Ovary (tissue), 9 donors: ENCODE data around the gene CPA1. TPM values are rescaled to one million over a fixed set of nuclear protein-coding genes. Genes with fewer than 3 reads are reported as not detected.

ENCODE experiments used
- DNase-seq, 5 donors: peaks; one replicate each; pipeline ENCODE4 v3.0.0-alpha.2; 2019 to 2020
- H3K27ac ChIP-seq, 2 donors: fragments of 200-600 bp; one replicate each; pipeline versions ENCODE4 v1.5.1 to v1.8.0; 2019 to 2022
- H3K27me3 ChIP-seq: fragments of 200-600 bp; one replicate; pipeline ENCODE4 v1.8.0; 2022
- H3K36me3 ChIP-seq: fragments of 200-600 bp; sonication (generic); one replicate; pipeline ENCODE4 v1.5.1; 2019
- H3K4me1 ChIP-seq: one replicate; pipeline ENCODE4 v1.8.1; 2013; ENCODE audit warnings: mild to moderate bottlenecking, moderate library complexity; ENCODE audit not compliant: insufficient read depth
- H3K4me3 ChIP-seq: fragments of 200-600 bp; sonication (generic); one replicate; pipeline ENCODE4 v1.5.1; 2017
- H3K9me3 ChIP-seq, 2 donors: fragments of 200-600 bp in 1 of 2; sonication (generic) in 1 of 2; one replicate each; pipeline versions ENCODE4 v1.5.1 to v1.8.1; 2013 to 2019; ENCODE audit warnings: mild to moderate bottlenecking in 1 of 2, moderate library complexity in 1 of 2
- EP300 ChIP-seq: sonication (generic); formaldehyde crosslinking; IDR thresholded peaks from one replicate; pipeline ENCODE4 v1.6.1; 2017; ENCODE audit warnings: antibody characterized with exemption
- POLR2A ChIP-seq: fragments of 450-650 bp; IDR thresholded peaks from one replicate; pipeline ENCODE4 v1.6.1; 2017; ENCODE audit warnings: antibody characterized with exemption, mild to moderate bottlenecking, moderate library complexity
- WGBS, 3 donors: extraction: QIAGEN DNeasy Blood & Tissue Kit in 1 of 3; methylation state at CpG; one replicate each; pipeline versions ENCODE4 v1.1.5 to v1.1.7; 2013 to 2017; 5-methylcytosine and 5-hydroxymethylcytosine counted together
- intact Hi-C, 4 donors: fragments of 100-400 bp; cut with DNase I; formaldehyde crosslinking; loops; one replicate each; pipeline versions ENCODE4 v1.11.0 to v1.15.1; 2022 to 2023
- polyA plus RNA-seq, 2 donors: library from polyadenylated mRNA; stranded (reverse); fragments of 200-250 nt in 1 of 2; fragments of 350-450 nt in 1 of 2; fragmentation: Illumina TruSeq in 1 of 2; extraction: RNeasy Lipid Tissue Mini Kit (QIAGEN cat#74804) in 1 of 2; gene quantifications; one replicate each; pipeline ENCODE4 v1.2.3, GENCODE V29; 2013 to 2014
- total RNA-seq, 7 donors: library from RNA; depleted of rRNA in 2 of 7; stranded (reverse); fragments of >200 nt in 2 of 7; fragmentation: NEBNext Ultra II Directional in 3 of 7; extraction: Animal tissue kit (Norgen Biotek cat#: 25700) in 3 of 7; gene quantifications; one replicate each; pipeline versions ENCODE4 v1.1.0 to v1.2.4, GENCODE V29; 2016 to 2023
- TF ChIP-seq, protein P1 (sequence below), 3 donors: fragments of 450-650 bp in 2 of 3; fragments of 200-600 bp in 1 of 3; IDR thresholded peaks; one replicate each; pipeline versions ENCODE4 v1.5.1 to v1.8.0; 2016 to 2022; ENCODE audit warnings: antibody characterized with exemption in 3 of 3, mild to moderate bottlenecking in 1 of 3
- donor health status: DM: no; HTN: no; CAD: no; lungs with moderate emphysema.
- donor health status: DM: no; HTN: no; CAD: no.
- donor health status: Bipolar disorder and iron deficiency.
- donor health status: DM: yes; HTN: yes; CAD: no.
- donor health status: DM: no; HTN: no; CAD: no.
- donor health status: DM: yes; HTN: yes; CAD: no.

Gene CPA1
- total and polyA plus RNA-seq, 9 donors = 0.31 to 32.4 (median 1.9) TPM; not detected in 2

DNA sequence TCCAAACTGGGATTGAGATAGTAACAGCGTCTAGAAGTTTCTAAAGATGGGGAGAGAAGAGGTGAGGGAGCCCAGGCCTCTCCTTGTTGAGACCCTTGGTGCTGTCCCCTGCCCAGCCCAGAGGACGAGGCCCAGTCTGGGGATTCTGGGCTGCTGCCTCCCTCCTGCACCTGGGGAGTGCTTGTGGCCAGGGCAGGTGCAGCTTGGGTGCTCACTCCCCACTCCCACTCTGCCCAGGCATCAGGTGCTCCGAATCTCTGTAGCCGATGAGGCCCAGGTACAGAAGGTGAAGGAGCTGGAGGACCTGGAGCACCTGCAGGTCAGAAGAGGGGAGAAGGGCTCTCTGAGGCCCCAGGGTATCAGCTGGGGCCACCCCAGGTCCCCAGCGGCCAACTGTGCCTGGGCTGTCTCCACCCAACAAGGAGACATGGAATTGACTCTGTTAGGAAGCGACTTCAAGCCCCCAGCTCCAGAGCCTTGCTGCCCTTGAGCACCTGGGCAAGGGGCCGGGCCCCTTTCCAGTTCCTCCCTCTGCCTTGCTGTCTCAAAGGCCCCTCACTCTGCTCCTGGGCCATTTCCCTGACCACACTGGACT is 664 bp downstream of the CPA1 start:
- peaks cover 8% of the 10 kb centered on the region for H3K4me1 ChIP-seq
- no peak overlapping the region for H3K4me3 ChIP-seq
- H3K9me3 ChIP-seq = no peaks in the 10 kb centered on the region
- H3K27me3 ChIP-seq = no peaks in the 10 kb centered on the region
- peak in 1 of 5 donors; percentile 18 for DNase-seq
- H3K27ac ChIP-seq = peak overlapping the region; percentile 14 to 73
- TF ChIP-seq POLR2A (no peak), EP300 (no peak)
- TF ChIP-seq, protein P1, sequence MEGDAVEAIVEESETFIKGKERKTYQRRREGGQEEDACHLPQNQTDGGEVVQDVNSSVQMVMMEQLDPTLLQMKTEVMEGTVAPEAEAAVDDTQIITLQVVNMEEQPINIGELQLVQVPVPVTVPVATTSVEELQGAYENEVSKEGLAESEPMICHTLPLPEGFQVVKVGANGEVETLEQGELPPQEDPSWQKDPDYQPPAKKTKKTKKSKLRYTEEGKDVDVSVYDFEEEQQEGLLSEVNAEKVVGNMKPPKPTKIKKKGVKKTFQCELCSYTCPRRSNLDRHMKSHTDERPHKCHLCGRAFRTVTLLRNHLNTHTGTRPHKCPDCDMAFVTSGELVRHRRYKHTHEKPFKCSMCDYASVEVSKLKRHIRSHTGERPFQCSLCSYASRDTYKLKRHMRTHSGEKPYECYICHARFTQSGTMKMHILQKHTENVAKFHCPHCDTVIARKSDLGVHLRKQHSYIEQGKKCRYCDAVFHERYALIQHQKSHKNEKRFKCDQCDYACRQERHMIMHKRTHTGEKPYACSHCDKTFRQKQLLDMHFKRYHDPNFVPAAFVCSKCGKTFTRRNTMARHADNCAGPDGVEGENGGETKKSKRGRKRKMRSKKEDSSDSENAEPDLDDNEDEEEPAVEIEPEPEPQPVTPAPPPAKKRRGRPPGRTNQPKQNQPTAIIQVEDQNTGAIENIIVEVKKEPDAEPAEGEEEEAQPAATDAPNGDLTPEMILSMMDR (IDR thresholded peaks at IDR 0.05) = no peak
- H3K36me3 ChIP-seq = no peaks in the 10 kb centered on the region
- intact Hi-C loops = no loop called here
- WGBS, 3 donors = 86 to 89% (median 88%) methylated on average over 7 of the region's 7 CpGs

DNA sequence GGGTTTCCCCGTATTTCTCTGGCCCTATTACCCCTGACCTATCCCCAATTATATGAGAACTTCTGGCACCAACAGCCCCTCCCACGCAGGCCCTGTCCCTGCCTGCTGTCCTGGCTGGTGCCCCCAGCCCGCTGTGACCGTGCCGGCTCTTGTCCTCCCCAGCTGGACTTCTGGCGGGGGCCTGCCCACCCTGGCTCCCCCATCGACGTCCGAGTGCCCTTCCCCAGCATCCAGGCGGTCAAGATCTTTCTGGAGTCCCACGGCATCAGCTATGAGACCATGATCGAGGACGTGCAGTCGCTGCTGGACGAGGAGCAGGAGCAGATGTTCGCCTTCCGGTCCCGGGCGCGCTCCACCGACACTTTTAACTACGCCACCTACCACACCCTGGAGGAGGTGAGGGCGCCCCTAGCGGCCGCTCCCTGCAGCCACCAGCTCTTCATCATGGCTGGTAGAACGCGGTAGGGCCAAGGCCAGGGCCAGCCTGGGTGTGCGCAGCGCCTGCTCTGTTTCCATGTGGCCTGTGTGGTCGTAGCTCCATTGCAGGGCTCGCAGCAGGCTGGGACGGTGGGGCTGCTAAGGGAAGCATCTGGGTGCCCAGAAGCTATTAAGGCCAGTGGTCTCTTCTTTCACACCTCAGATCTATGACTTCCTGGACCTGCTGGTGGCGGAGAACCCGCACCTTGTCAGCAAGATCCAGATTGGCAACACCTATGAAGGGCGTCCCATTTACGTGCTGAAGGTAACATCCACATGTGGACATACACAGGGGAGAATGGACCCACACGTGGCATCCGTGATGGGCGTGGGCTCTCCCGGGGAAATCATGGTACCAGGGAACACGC is 1.4 kb downstream of the CPA1 start:
- no peak overlapping the region for H3K27ac ChIP-seq
- no peak for DNase-seq
- peaks cover 8% of the 10 kb centered on the region for H3K4me1 ChIP-seq
- H3K4me3 ChIP-seq = no peak overlapping the region
- no peaks in the 10 kb centered on the region for H3K27me3 ChIP-seq
- 91 to 92% (median 92%) methylated on average over 40 to 41 of the region's 41 CpGs for WGBS, 3 donors
- intact Hi-C loops = no loop called here
- TF ChIP-seq, protein P1 (IDR thresholded peaks at IDR 0.05) = no peak
- TF ChIP-seq POLR2A (no peak), EP300 (no peak)
- H3K9me3 ChIP-seq = no peaks in the 10 kb centered on the region
- H3K36me3 ChIP-seq = no peaks in the 10 kb centered on the region

DNA sequence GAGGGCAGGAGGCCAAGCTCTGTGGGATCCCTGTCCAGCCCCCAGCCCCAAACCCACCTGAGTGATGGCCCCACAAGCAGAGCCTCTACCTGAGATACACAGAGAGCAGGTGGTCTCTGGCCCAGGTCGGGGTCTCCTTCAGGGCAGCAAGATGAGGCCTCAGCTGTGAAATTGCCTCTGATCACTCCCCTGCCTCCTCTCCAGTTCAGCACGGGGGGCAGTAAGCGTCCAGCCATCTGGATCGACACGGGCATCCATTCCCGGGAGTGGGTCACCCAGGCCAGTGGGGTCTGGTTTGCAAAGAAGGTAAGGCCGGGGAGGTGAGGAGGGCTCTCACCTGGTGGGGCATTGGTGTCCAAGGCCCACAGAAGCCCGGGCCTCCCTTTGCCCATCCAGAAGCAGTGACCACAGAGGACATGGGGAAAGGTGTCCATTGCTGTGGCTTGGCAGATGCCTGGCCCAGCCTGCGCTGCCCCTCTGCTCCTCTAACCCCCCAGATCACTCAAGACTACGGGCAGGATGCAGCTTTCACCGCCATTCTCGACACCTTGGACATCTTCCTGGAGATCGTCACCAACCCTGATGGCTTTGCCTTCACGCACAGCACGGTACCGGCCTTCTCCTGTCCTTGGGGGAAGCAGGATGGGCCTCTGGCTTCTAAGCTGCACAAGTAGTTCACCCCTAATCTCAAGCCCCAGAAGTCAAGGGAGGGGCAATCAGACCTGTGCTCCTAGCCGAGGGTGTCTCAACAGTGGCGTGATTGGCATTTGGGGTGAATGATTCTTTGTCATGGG is 3.1 kb downstream of the CPA1 start:
- Histone ChIP-seq H3K36me3 (no peaks in the 10 kb centered on the region), H3K9me3 (no peaks in the 10 kb centered on the region), H3K27me3 (no peaks in the 10 kb centered on the region), H3K27ac (no peak overlapping the region), H3K4me3 (no peak overlapping the region), H3K4me1 (peaks cover 8% of the 10 kb centered on the region)
- 94 to 97% (median 96%) methylated on average over 18 of the region's 18 CpGs for WGBS, 3 donors
- intact Hi-C loops = no loop called here
- no peak for DNase-seq
- TF ChIP-seq POLR2A (no peak), EP300 (no peak)
- TF ChIP-seq, protein P1 (IDR thresholded peaks at IDR 0.05) = no peak

DNA sequence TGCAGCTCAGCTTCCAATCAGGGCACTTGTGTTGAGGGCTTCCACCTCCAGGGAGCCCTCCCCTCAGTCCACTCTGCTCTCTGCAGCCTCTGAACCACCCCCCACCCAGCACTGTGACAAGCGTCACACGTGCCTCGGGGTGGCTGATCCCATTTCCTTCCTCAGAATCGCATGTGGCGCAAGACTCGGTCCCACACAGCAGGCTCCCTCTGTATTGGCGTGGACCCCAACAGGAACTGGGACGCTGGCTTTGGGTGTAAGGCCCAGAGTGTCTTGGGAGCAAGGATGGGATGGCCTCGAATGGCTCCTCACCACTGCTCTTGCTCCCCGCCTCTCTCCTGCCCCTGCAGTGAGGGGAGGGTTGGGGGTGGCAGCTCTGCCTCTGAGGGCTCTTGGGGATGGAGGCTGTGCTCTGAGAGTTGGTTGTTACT is 4.1 kb downstream of the CPA1 start:
- peaks cover 8% of the 10 kb centered on the region for H3K4me1 ChIP-seq
- no peaks in the 10 kb centered on the region for H3K27me3 ChIP-seq
- DNase-seq = no peak
- H3K9me3 ChIP-seq = no peaks in the 10 kb centered on the region
- H3K4me3 ChIP-seq = no peak overlapping the region
- intact Hi-C loops = no loop called here
- WGBS, 3 donors = 88 to 95% (median 93%) methylated on average over 10 of the region's 10 CpGs
- no peak overlapping the region for H3K27ac ChIP-seq
- H3K36me3 ChIP-seq = no peaks in the 10 kb centered on the region
- TF ChIP-seq, protein P1 (IDR thresholded peaks at IDR 0.05) = no peak
- TF ChIP-seq EP300 (no peak), POLR2A (no peak)
